ENCODE measurements around the gene DUS4L. TPM values are rescaled to one million over a fixed set of nuclear protein-coding genes. Genes with fewer than 3 reads are reported as not detected.

Gene DUS4L
- total RNA-seq, 4 donors from 2014 or later, result 6.6 to 14.5 (median 9.4) TPM

- no peak for DNase-seq (ENCODE audit: low spot score in 2 of 2)
- H3K4me3 ChIP-seq (ENCODE audit: low read depth, poor library complexity, severe bottlenecking), result no peak overlapping the region
- intact Hi-C loops (cut with DNase I; ENCODE audit: low total_unique reads), result no loop called here
- TF ChIP-seq, protein P1, sequence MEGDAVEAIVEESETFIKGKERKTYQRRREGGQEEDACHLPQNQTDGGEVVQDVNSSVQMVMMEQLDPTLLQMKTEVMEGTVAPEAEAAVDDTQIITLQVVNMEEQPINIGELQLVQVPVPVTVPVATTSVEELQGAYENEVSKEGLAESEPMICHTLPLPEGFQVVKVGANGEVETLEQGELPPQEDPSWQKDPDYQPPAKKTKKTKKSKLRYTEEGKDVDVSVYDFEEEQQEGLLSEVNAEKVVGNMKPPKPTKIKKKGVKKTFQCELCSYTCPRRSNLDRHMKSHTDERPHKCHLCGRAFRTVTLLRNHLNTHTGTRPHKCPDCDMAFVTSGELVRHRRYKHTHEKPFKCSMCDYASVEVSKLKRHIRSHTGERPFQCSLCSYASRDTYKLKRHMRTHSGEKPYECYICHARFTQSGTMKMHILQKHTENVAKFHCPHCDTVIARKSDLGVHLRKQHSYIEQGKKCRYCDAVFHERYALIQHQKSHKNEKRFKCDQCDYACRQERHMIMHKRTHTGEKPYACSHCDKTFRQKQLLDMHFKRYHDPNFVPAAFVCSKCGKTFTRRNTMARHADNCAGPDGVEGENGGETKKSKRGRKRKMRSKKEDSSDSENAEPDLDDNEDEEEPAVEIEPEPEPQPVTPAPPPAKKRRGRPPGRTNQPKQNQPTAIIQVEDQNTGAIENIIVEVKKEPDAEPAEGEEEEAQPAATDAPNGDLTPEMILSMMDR (IDR thresholded peaks at IDR 0.05), result no peak
- no peak for TF ChIP-seq POLR2A (IDR thresholded peaks at IDR 0.05)
- 94 to 98% methylated on average over 3 of the region's 3 CpGs for WGBS, 2 donors
Measured at GRCh38 chr7:107555893-107556292, 7.9 kb upstream of the DUS4L start.

- TF ChIP-seq, protein P1 (IDR thresholded peaks at IDR 0.05), result no peak
- TF ChIP-seq POLR2A (IDR thresholded peaks at IDR 0.05), result no peak
- no peak overlapping the region for H3K4me3 ChIP-seq (ENCODE audit: low read depth, poor library complexity, severe bottlenecking)
- WGBS, 2 donors, result 53 to 60% methylated on average over 2 of the region's 2 CpGs
- intact Hi-C loops (cut with DNase I; ENCODE audit: low total_unique reads), result no loop called here
- DNase-seq (ENCODE audit: low spot score in 2 of 2), result no peak
Measured at GRCh38 chr7:107559864-107560263, 3.9 kb upstream of the DUS4L start.

- intact Hi-C loops (cut with DNase I; ENCODE audit: low total_unique reads), result no loop called here
- DNase-seq (ENCODE audit: low spot score in 2 of 2), result no peak
- no peak overlapping the region for H3K4me3 ChIP-seq (ENCODE audit: low read depth, poor library complexity, severe bottlenecking)
- TF ChIP-seq, protein P1 (IDR thresholded peaks at IDR 0.05), result no peak
- no peak for TF ChIP-seq POLR2A (IDR thresholded peaks at IDR 0.05)
- WGBS, 2 donors, result 62 to 63% methylated on average over 6 of the region's 6 CpGs
Measured at GRCh38 chr7:107560898-107561516, 2.8 kb upstream of the DUS4L start.

DNA sequence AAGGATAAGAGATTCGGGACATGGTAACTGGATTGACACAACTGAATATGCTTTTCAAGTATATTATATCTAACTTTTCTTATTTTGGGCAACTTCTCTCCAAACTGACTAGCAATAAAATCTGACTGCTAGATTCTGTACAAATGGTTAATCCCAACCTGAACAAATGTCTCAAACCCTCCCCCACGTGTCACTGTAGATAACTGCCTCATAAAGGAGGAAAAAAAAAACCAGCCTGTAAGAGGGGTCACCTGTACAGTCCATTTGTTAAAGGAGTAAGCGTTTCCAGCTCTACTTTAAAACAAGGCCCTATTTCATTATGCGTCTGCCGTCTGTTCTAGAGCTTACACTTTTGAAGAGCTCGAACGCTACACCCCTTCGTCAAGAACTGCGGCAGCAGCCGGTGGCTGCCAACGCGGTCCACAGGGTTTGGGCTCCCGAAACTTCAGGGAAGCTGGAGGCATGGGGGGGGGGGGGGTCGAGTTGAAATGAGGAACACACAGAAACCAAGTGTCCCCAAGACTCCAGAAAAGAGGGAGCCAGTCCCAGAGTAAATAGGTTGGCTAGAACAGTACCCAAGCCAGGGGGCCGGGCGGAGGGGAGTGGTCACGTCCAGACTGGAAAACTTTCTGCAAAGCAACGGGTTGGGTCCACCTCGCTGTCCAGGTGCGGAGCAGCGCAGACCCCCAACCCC lies 543 bp upstream of the DUS4L start:
- peak in 1 of 2 donors; percentile 27 for DNase-seq (ENCODE audit: low spot score in 2 of 2)
- intact Hi-C loops (cut with DNase I; ENCODE audit: low total_unique reads), result no loop called here
- no peak for TF ChIP-seq POLR2A (IDR thresholded peaks at IDR 0.05)
- TF ChIP-seq, protein P1 (IDR thresholded peaks at IDR 0.05), result no peak
- H3K4me3 ChIP-seq (ENCODE audit: low read depth, poor library complexity, severe bottlenecking), result peak overlapping the region; percentile 99
- WGBS, 2 donors, result 2 to 3% methylated on average over 19 to 20 of the region's 21 CpGs

GRCh38 chr7:107564553-107565298 lies 955 bp downstream of the DUS4L start:
- TF ChIP-seq POLR2A (IDR thresholded peaks at IDR 0.05), result no peak
- TF ChIP-seq, protein P1 (IDR thresholded peaks at IDR 0.05), result no peak
- WGBS, 2 donors, result 31 to 36% methylated on average over 9 of the region's 9 CpGs
- intact Hi-C loops (cut with DNase I; ENCODE audit: low total_unique reads), result no loop called here
- no peak for DNase-seq (ENCODE audit: low spot score in 2 of 2)
- H3K4me3 ChIP-seq (ENCODE audit: low read depth, poor library complexity, severe bottlenecking), result peak overlapping the region; percentile 99

All from lower leg skin (tissue), 4 donors.